ENCODE results near the gene ATP9A. TPM values are rescaled to one million over a fixed set of nuclear protein-coding genes. Genes with fewer than 3 reads are reported as not detected.

The ATP9A gene
- polyA plus RNA-seq, 1 donor (not counting 4 experiments of a cell fraction or from before 2014, with no cell fraction given), result 5.8 TPM

- Histone ChIP-seq H3K79me2 (ENCODE audit: control insufficient read depth, insufficient read depth, low read length) (no peaks in the 10 kb centered on the region), H3K27me3 (ENCODE audit: control insufficient read depth, extremely low read depth, insufficient read depth, low read length) (no peaks in the 10 kb centered on the region), H3K9me1 (ENCODE audit: control insufficient read depth, extremely low read depth, insufficient read depth, low read length) (no peaks in the 10 kb centered on the region), H3K36me3 (ENCODE audit: control insufficient read depth in 2 of 2, extremely low read depth in 1 of 2, insufficient read depth in 2 of 2, low read length in 2 of 2) (no peaks in the 10 kb centered on the region), H3K9me3 (ENCODE audit: control insufficient read depth, low read depth, low read length) (no peaks in the 10 kb centered on the region), H3K4me2 (ENCODE audit: control insufficient read depth, extremely low read depth, insufficient read depth, low read depth, low read length) (no peak overlapping the region), H2AFZ (ENCODE audit: control insufficient read depth, low read length) (no peak overlapping the region), H3K4me3 (ENCODE audit: control insufficient read depth in 2 of 3, extremely low read depth in 1 of 3, insufficient read depth in 2 of 3, low read depth in 1 of 3, low read length in 3 of 3) (no peak overlapping the region), H3K27ac (ENCODE audit: control insufficient read depth, insufficient read depth, low read length) (no peak overlapping the region), H3K4me1 (ENCODE audit: control insufficient read depth, extremely low read depth, insufficient read depth, low read length) (no peaks in the 10 kb centered on the region), H3K9ac (ENCODE audit: control insufficient read depth, extremely low read depth, insufficient read depth, low read length) (no peak overlapping the region), H4K20me1 (ENCODE audit: control insufficient read depth, extremely low read depth, insufficient read depth, low read length) (no peaks in the 10 kb centered on the region)
- dilution Hi-C loops (cut with MboI; ENCODE audit: extremely low pct_ligation_motif_present, low sequenced_read_pairs), result no loop called here
- TF ChIP-seq CTCF (optimal IDR thresholded peaks at IDR 0.05 in 1 of 3, IDR thresholded peaks at IDR 0.05 in 1 of 3, conservative IDR thresholded peaks at IDR 0.05 in 1 of 3; ENCODE audit: extremely low read depth in 1 of 3, insufficient read depth in 2 of 3, low read length in 3 of 3), result no peak
- no peak for TF ChIP-seq EZH2 (IDR thresholded peaks at IDR 0.05; ENCODE audit: low read length)
- DNase-seq (ENCODE audit: low read depth, low spot score) (no peak), FAIRE-seq (no peak)
Measured at GRCh38 chr20:51643390-51643789, 124.8 kb downstream of the ATP9A start.

GRCh38 chr20:51641866-51642265 is 126.3 kb downstream of the ATP9A start:
- Histone ChIP-seq H3K27me3 (ENCODE audit: control insufficient read depth, extremely low read depth, insufficient read depth, low read length) (no peaks in the 10 kb centered on the region), H2AFZ (ENCODE audit: control insufficient read depth, low read length) (no peak overlapping the region), H3K9me1 (ENCODE audit: control insufficient read depth, extremely low read depth, insufficient read depth, low read length) (no peaks in the 10 kb centered on the region), H3K4me3 (ENCODE audit: control insufficient read depth in 2 of 3, extremely low read depth in 1 of 3, insufficient read depth in 2 of 3, low read depth in 1 of 3, low read length in 3 of 3) (no peak overlapping the region), H3K79me2 (ENCODE audit: control insufficient read depth, insufficient read depth, low read length) (no peaks in the 10 kb centered on the region), H3K4me1 (ENCODE audit: control insufficient read depth, extremely low read depth, insufficient read depth, low read length) (no peaks in the 10 kb centered on the region), H3K4me2 (ENCODE audit: control insufficient read depth, extremely low read depth, insufficient read depth, low read depth, low read length) (no peak overlapping the region), H3K9ac (ENCODE audit: control insufficient read depth, extremely low read depth, insufficient read depth, low read length) (no peak overlapping the region), H3K27ac (ENCODE audit: control insufficient read depth, insufficient read depth, low read length) (no peak overlapping the region), H4K20me1 (ENCODE audit: control insufficient read depth, extremely low read depth, insufficient read depth, low read length) (no peaks in the 10 kb centered on the region), H3K36me3 (ENCODE audit: control insufficient read depth in 2 of 2, extremely low read depth in 1 of 2, insufficient read depth in 2 of 2, low read length in 2 of 2) (no peaks in the 10 kb centered on the region), H3K9me3 (ENCODE audit: control insufficient read depth, low read depth, low read length) (no peaks in the 10 kb centered on the region)
- DNase-seq (ENCODE audit: low read depth, low spot score), result no peak
- dilution Hi-C loops (cut with MboI; ENCODE audit: extremely low pct_ligation_motif_present, low sequenced_read_pairs), result no loop called here
- no peak for TF ChIP-seq EZH2 (IDR thresholded peaks at IDR 0.05; ENCODE audit: low read length)
- no peak for TF ChIP-seq CTCF (optimal IDR thresholded peaks at IDR 0.05 in 1 of 3, IDR thresholded peaks at IDR 0.05 in 1 of 3, conservative IDR thresholded peaks at IDR 0.05 in 1 of 3; ENCODE audit: extremely low read depth in 1 of 3, insufficient read depth in 2 of 3, low read length in 3 of 3)
- no peak for FAIRE-seq
